ENCODE measurements around the gene SH2D4B.
A peak's percentile ranks its signal among the peaks of the same experiment; 100 is the strongest.
"Not testable (repeated sequence)": the region's sequence is repeated elsewhere in the genome, so short reads cannot be mapped to it uniquely, and the experiment has no call there.

SH2D4B gene

GRCh38 chr10:80524190-80524909, 13.4 kb upstream of the SH2D4B start:
- DNase-seq (ENCODE audit: low spot score), result no peak

GRCh38 chr10:80526218-80526617, 11.5 kb upstream of the SH2D4B start:
- DNase-seq (ENCODE audit: low spot score), result no peak

GRCh38 chr10:80526742-80527141, 11.0 kb upstream of the SH2D4B start:
- no peak for DNase-seq (ENCODE audit: low spot score)

GRCh38 chr10:80528185-80528700, 9.5 kb upstream of the SH2D4B start:
- DNase-seq (ENCODE audit: low spot score), result no peak

GRCh38 chr10:80528901-80529300, 8.8 kb upstream of the SH2D4B start:
- DNase-seq (ENCODE audit: low spot score), result no peak

- no peak for DNase-seq (ENCODE audit: low spot score)
Observed at GRCh38 chr10:80529604-80530003, 8.1 kb upstream of the SH2D4B start.

GRCh38 chr10:80530251-80530650, 7.5 kb upstream of the SH2D4B start:
- no peak for DNase-seq (ENCODE audit: low spot score)

- DNase-seq (ENCODE audit: low spot score), result no peak
Observed at GRCh38 chr10:80530816-80531215, 6.9 kb upstream of the SH2D4B start.

GRCh38 chr10:80532571-80532970, 5.1 kb upstream of the SH2D4B start:
- DNase-seq (ENCODE audit: low spot score), result no peak

- DNase-seq (ENCODE audit: low spot score), result not testable (repeated sequence)
Observed at GRCh38 chr10:80534059-80534458, 3.6 kb upstream of the SH2D4B start.

- not testable (repeated sequence) for DNase-seq (ENCODE audit: low spot score)
Observed at GRCh38 chr10:80534646-80535045, 3.1 kb upstream of the SH2D4B start.

- peak; percentile 87 for DNase-seq (ENCODE audit: low spot score)
Observed at GRCh38 chr10:80535671-80536360, 1.9 kb upstream of the SH2D4B start.

GRCh38 chr10:80536361-80536835, 1.3 kb upstream of the SH2D4B start:
- no peak for DNase-seq (ENCODE audit: low spot score)

GRCh38 chr10:80537086-80537735, 491 bp upstream of the SH2D4B start:
- no peak for DNase-seq (ENCODE audit: low spot score)

- no peak for DNase-seq (ENCODE audit: low spot score)
Observed at GRCh38 chr10:80538481-80539185, 931 bp downstream of the SH2D4B start.

GRCh38 chr10:80539421-80540031, 1.8 kb downstream of the SH2D4B start:
- DNase-seq (ENCODE audit: low spot score), result peak; percentile 48

GRCh38 chr10:80540136-80540535, 2.4 kb downstream of the SH2D4B start:
- DNase-seq (ENCODE audit: low spot score), result no peak

GRCh38 chr10:80540618-80540980, 2.9 kb downstream of the SH2D4B start:
- no peak for DNase-seq (ENCODE audit: low spot score)

GRCh38 chr10:80540981-80541750, 3.5 kb downstream of the SH2D4B start:
- DNase-seq (ENCODE audit: low spot score), result no peak

GRCh38 chr10:80542053-80542452, 4.4 kb downstream of the SH2D4B start:
- DNase-seq (ENCODE audit: low spot score), result no peak
